Naive thymus-derived CD8-positive, alpha-beta T cell (primary cell): ENCODE data around the gene PRM1. TPM values are rescaled to one million over a fixed set of nuclear protein-coding genes. Genes with fewer than 3 reads are reported as not detected.
"Not testable (repeated sequence)": the region's sequence is repeated elsewhere in the genome, so short reads cannot be mapped to it uniquely, and the experiment has no call there.

Experiments
- ATAC-seq, 2 donors: fragments of 150-1000 bp; cut with Tn5 transposase in 1 of 2; sonication (Bioruptor Pico), chemical (Tn5 transposase) in 1 of 2; 1 replicate in 1 of 2; 2 replicates in 1 of 2; pipeline ENCODE4 v1.10.0; 2021; ENCODE audit warnings: mild to moderate bottlenecking in 2 of 2, moderate library complexity in 2 of 2
- POLR2A ChIA-PET: fragments of 350-600 bp; sonication (Branson Sonifier 250); formaldehyde crosslinking; loops from one replicate; lab custom pipeline; 2021; ENCODE audit warnings: antibody characterized with exemption; lab: Charles Lee
- DNase-seq, 10 donors: peaks; one replicate each; pipeline versions ENCODE4 v3.0.0 to v3.0.0-alpha.2; 2020 to 2022
- H3K27ac Mint-ChIP-seq, 10 donors: one replicate each; pipeline ENCODE4 v1.8.0; 2020 to 2022; ENCODE audit warnings: mild to moderate bottlenecking in 10 of 10, mixed read lengths in 10 of 10, moderate library complexity in 4 of 10, inconsistent platforms in 1 of 10
- H3K27me3 Mint-ChIP-seq, 5 donors: one replicate each; pipeline ENCODE4 v1.8.0; 2021 to 2022; ENCODE audit warnings: mixed read lengths in 5 of 5
- H3K36me3 Mint-ChIP-seq, 3 donors: one replicate each; pipeline ENCODE4 v1.8.0; 2020 to 2022; ENCODE audit warnings: mixed read lengths in 3 of 3, mild to moderate bottlenecking in 2 of 3, inconsistent platforms in 1 of 3
- H3K4me1 Mint-ChIP-seq, 4 donors: one replicate each; pipeline ENCODE4 v1.8.0; 2021 to 2022; ENCODE audit warnings: mixed read lengths in 4 of 4
- H3K4me3 Mint-ChIP-seq, 10 donors: one replicate each; pipeline ENCODE4 v1.8.0; 2020 to 2022; ENCODE audit warnings: mild to moderate bottlenecking in 10 of 10, mixed read lengths in 10 of 10, moderate library complexity in 6 of 10, inconsistent platforms in 1 of 10
- H3K9me3 Mint-ChIP-seq, 9 donors: one replicate each; pipeline ENCODE4 v1.8.0; 2020 to 2022; ENCODE audit warnings: mixed read lengths in 9 of 9, mild to moderate bottlenecking in 3 of 9, inconsistent platforms in 1 of 9, moderate library complexity in 1 of 9
- polyA plus RNA-seq, 3 donors: library from polyadenylated mRNA; unstranded; fragments of 300-500 nt; fragmentation: Illumina TruSeq; gene quantifications; one replicate each; pipeline ENCODE4 v1.2.3, GENCODE V29; 2021
- total RNA-seq, 8 experiments: library from RNA in 2 of 8; stranded (reverse) in 2 of 8; gene quantifications; one replicate each; pipeline ENCODE4 v1.2.3 and lab custom pipeline; 2021 to 2026

The PRM1 gene
- total and polyA plus RNA-seq, 5 experiments from 2014 or later, result not detected

GRCh38 chr16:11300560-11300892 is 19.4 kb upstream of the PRM1 start:
- POLR2A ChIA-PET, result interaction anchor here (0.7 kb wide), 1 partner anchor 8 kb away, joined by 4 read pairs; no protein-coding TSS in a partner anchor
- Mint-ChIP-seq H3K9me3 (no peaks in the 10 kb centered on the region), H3K36me3 (no peaks in the 10 kb centered on the region), H3K4me3 (no peak overlapping the region), H3K4me1 (peaks cover 14 to 46% (median 31%) of the 10 kb centered on the region in 4 donors), H3K27ac (no peak overlapping the region), H3K27me3 (peaks cover 0 to 2% (median 0%) of the 10 kb centered on the region in 5 donors)
- ATAC-seq, result no peak
- no peak for DNase-seq

- H3K4me1 Mint-ChIP-seq, result peaks cover 14 to 44% (median 31%) of the 10 kb centered on the region in 4 donors
- peaks cover 0 to 2% (median 0%) of the 10 kb centered on the region in 5 donors for H3K27me3 Mint-ChIP-seq
- H3K9me3 Mint-ChIP-seq, result no peaks in the 10 kb centered on the region
- no peak for DNase-seq
- no peaks in the 10 kb centered on the region for H3K36me3 Mint-ChIP-seq
- POLR2A ChIA-PET, result interaction anchor here (0.7 to 4.1 kb wide), 4 partner anchors 8 to 44 kb away, joined by 4 to 65 read pairs (median 18); partner anchors contain the start of gene SOCS1
- ATAC-seq, result no peak
- peak overlapping the region in 1 of 10 donors; percentile 57 for H3K27ac Mint-ChIP-seq
- H3K4me3 Mint-ChIP-seq, result no peak overlapping the region
Observed at GRCh38 chr16:11299865-11300559, 18.9 kb upstream of the PRM1 start.

GRCh38 chr16:11298950-11299547 is 17.9 kb upstream of the PRM1 start:
- H3K4me1 Mint-ChIP-seq, result peaks cover 12 to 49% (median 33%) of the 10 kb centered on the region in 4 donors
- peak overlapping the region; percentile 32 to 82 (median 72) for H3K4me3 Mint-ChIP-seq
- not testable (repeated sequence) for H3K9me3 Mint-ChIP-seq, H3K27me3 Mint-ChIP-seq, H3K36me3 Mint-ChIP-seq
- ATAC-seq, result peak in 1 of 2 donors; percentile 14
- DNase-seq, result peak in 3 of 10 donors; percentile 16 to 55 (median 47)
- POLR2A ChIA-PET, result interaction anchor here (0.7 to 4.1 kb wide), 9 partner anchors 11 to 63 kb away, joined by 3 to 65 read pairs (median 13); partner anchors contain the start of genes RMI2 and SOCS1
- H3K27ac Mint-ChIP-seq, result peak overlapping the region in 9 of 10 donors; percentile 44 to 93 (median 83)

GRCh38 chr16:11298143-11298900 is 17.2 kb upstream of the PRM1 start:
- POLR2A ChIA-PET, result interaction anchor here (0.7 to 4.1 kb wide), 13 partner anchors 12 to 73 kb away, joined by 3 to 65 read pairs (median 8); partner anchors contain the start of genes RMI2 and SOCS1
- no peaks in the 10 kb centered on the region for H3K9me3 Mint-ChIP-seq
- H3K27ac Mint-ChIP-seq, result peak overlapping the region; percentile 61 to 93 (median 84)
- no peaks in the 10 kb centered on the region for H3K36me3 Mint-ChIP-seq
- H3K4me3 Mint-ChIP-seq, result peak overlapping the region; percentile 67 to 86 (median 76)
- H3K27me3 Mint-ChIP-seq, result peaks cover 0 to 2% (median 0%) of the 10 kb centered on the region in 5 donors
- DNase-seq (no peak), ATAC-seq (no peak)
- H3K4me1 Mint-ChIP-seq, result peaks cover 12 to 54% (median 41%) of the 10 kb centered on the region in 4 donors

DNA sequence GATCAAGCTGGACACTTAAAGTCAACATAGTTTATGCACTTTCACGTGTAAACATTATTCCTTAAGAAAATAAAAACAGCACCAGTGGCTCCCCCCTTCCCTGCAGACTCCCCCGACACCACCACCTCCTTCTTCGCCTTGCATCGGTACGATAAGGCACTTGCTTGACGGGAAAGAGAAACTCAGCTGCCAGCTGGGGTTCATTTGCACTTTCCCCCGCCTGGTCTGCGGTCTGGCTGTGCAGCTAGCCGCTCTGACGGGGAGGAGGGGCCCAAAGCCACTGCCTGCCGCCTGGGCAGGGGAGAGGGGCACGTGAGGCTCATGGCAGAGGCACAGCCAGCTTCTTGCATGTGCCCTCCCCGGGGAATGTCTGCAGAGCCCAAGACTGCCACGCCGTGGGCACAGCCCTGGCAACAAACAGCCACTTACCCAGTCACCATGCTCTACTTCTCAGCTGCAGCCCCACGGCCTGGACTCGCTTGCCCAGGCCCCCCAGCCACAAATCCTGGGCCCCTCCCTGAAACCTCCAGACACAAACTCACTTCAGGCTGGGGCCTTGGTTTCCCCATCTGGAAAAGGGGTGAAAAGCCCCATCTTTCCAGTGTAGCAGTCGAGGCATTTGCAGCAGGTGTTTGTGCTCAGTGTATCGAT is 16.5 kb upstream of the PRM1 start:
- H3K9me3 Mint-ChIP-seq, result no peaks in the 10 kb centered on the region
- peaks cover 0 to 3% (median 2%) of the 10 kb centered on the region in 5 donors for H3K27me3 Mint-ChIP-seq
- DNase-seq (peak; percentile 31 to 84 (median 70)), ATAC-seq (peak; percentile 91 to 96)
- peak overlapping the region; percentile 66 to 86 (median 76) for H3K4me3 Mint-ChIP-seq
- H3K27ac Mint-ChIP-seq, result peak overlapping the region in 9 of 10 donors; percentile 65 to 92 (median 84)
- POLR2A ChIA-PET, result interaction anchor here (0.9 to 4.1 kb wide), 12 partner anchors 13 to 72 kb away, joined by 3 to 65 read pairs (median 8); partner anchors contain the start of genes RMI2 and SOCS1
- no peaks in the 10 kb centered on the region for H3K36me3 Mint-ChIP-seq
- peaks cover 14 to 58% (median 47%) of the 10 kb centered on the region in 4 donors for H3K4me1 Mint-ChIP-seq

GRCh38 chr16:11296706-11297491 is 15.8 kb upstream of the PRM1 start:
- Mint-ChIP-seq H3K27me3 (peaks cover 0 to 3% (median 2%) of the 10 kb centered on the region in 5 donors), H3K27ac (peak overlapping the region in 9 of 10 donors; percentile 65 to 92 (median 84)), H3K4me1 (peaks cover 14 to 61% (median 47%) of the 10 kb centered on the region in 4 donors), H3K36me3 (no peaks in the 10 kb centered on the region), H3K4me3 (peak overlapping the region; percentile 66 to 86 (median 76)), H3K9me3 (no peaks in the 10 kb centered on the region)
- ATAC-seq (peak; percentile 5 to 11), DNase-seq (no peak)
- POLR2A ChIA-PET, result interaction anchor here (1.2 to 4.1 kb wide), 10 partner anchors 13 to 72 kb away, joined by 4 to 65 read pairs (median 10); partner anchors contain the start of genes RMI2 and SOCS1

DNA sequence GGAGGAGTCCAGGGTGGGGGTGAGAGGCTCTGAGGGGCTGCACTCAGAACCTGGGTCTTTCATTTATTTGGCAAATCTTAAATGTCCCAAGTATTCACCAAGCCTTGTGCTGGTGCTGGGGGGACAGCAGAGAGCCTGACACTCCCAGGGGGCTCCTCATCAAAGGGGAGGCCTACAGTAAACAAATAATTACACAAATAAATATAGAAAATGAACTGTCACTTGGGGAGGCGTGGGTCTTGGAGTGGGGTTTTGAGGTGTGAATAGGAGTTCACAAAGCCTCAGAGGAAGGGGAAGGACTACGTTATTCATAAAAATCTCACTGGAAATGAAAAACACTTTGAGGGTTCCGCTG is 15.2 kb upstream of the PRM1 start:
- DNase-seq (no peak), ATAC-seq (no peak)
- H3K4me1 Mint-ChIP-seq, result peaks cover 14 to 61% (median 46%) of the 10 kb centered on the region in 4 donors
- H3K27me3 Mint-ChIP-seq, result peaks cover 0 to 4% (median 2%) of the 10 kb centered on the region in 5 donors
- peak overlapping the region in 3 of 10 donors; percentile 74 to 77 (median 77) for H3K4me3 Mint-ChIP-seq
- H3K36me3 Mint-ChIP-seq, result no peaks in the 10 kb centered on the region
- H3K27ac Mint-ChIP-seq, result peak overlapping the region in 6 of 10 donors; percentile 39 to 88 (median 74)
- H3K9me3 Mint-ChIP-seq, result no peaks in the 10 kb centered on the region
- POLR2A ChIA-PET, result interaction anchor here (2.1 to 4.1 kb wide), 5 partner anchors 14 to 58 kb away, joined by 4 to 65 read pairs (median 27); partner anchors contain the start of gene SOCS1

GRCh38 chr16:11295672-11296071 is 14.5 kb upstream of the PRM1 start:
- DNase-seq, result no peak
- Mint-ChIP-seq H3K27ac (peak overlapping the region in 1 of 10 donors; percentile 19), H3K36me3 (no peaks in the 10 kb centered on the region), H3K4me1 (peaks cover 14 to 61% (median 46%) of the 10 kb centered on the region in 4 donors), H3K9me3 (no peaks in the 10 kb centered on the region), H3K27me3 (peaks cover 0 to 6% (median 2%) of the 10 kb centered on the region in 5 donors), H3K4me3 (no peak overlapping the region)
- no peak for ATAC-seq
- POLR2A ChIA-PET, result interaction anchor here (2.3 kb wide), 1 partner anchor 40 kb away, joined by 12 read pairs; the partner anchor contains the start of gene SOCS1

DNA sequence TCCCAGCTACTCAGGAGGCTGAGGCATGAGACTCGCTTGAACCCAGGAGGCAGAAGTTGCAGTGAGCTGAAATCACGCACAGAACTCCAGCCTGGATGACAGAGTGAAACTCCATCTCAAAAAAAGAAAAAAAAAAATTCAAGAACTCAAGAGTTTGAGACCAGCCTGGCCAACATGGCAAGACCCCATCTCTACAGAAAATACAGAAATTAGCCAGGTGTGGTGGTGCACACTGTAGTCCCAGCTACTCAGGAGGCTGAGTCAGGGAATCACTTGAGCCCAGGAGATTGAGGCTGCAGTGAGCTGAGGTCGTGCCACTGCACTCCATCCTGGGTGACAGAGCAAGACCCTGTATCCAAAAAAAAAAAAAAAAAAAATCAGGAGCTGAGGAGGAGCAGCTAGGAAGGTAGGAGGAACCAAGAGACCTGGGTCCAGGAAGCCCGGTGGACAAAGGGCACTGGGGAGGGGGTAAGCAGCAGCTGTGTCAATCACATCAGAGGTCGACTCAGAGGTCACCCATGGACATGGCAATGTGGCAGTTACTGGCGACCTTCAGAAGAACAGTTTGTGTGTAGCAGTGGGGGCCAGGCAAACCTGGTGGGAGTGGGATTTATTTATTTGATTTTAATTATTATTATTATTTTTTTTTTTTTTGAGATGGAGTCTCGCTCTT is 11.1 kb upstream of the PRM1 start:
- no peak for ATAC-seq
- POLR2A ChIA-PET, result interaction anchor here (0.6 to 1.2 kb wide), 3 partner anchors 8 to 20 kb away, joined by 3 read pairs; no protein-coding TSS in a partner anchor
- Mint-ChIP-seq H3K4me3 (no peak overlapping the region), H3K4me1 (peaks cover 13 to 32% (median 25%) of the 10 kb centered on the region in 4 donors), H3K9me3 (no peaks in the 10 kb centered on the region), H3K36me3 (no peaks in the 10 kb centered on the region), H3K27ac (no peak overlapping the region), H3K27me3 (peaks cover 0 to 8% (median 2%) of the 10 kb centered on the region in 5 donors)
- no peak for DNase-seq

DNA sequence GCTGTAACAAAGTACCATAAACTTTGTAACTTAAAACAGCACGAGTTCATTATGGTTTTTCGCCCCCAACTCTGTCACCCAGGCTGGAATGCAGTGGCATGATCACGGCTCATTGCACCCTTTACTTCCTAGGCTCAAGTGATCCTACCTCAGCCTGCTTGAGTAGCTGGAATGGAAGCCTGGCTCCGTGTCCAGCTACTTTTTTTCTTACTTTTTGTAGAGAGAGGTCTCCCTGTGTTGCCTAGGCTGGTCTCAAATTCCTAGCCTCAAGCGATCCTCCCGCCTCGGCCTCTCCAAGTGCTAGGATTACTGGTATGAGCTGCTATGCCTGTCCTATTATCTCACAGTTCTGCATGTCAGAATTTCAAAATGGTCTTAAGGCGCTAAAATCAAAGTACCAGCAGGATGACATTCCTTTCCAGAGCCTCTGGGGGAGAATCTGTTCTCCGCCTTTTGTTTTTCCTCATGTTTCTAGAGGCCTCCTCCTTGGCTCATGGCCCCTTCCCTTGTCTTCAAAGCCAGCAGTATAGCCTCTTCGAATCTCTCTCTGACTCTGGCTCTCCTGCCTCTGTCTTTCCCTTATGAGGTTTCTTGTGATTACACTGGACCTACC is 10.1 kb upstream of the PRM1 start:
- Mint-ChIP-seq H3K36me3 (no peaks in the 10 kb centered on the region), H3K9me3 (no peaks in the 10 kb centered on the region), H3K4me1 (peaks cover 8 to 29% (median 16%) of the 10 kb centered on the region in 4 donors), H3K27me3 (peaks cover 0 to 8% (median 2%) of the 10 kb centered on the region in 5 donors), H3K4me3 (no peak overlapping the region), H3K27ac (peak overlapping the region in 1 of 10 donors; percentile 37)
- POLR2A ChIA-PET, result interaction anchor here (1.0 to 1.2 kb wide), 2 partner anchors 8 to 19 kb away, joined by 3 read pairs; no protein-coding TSS in a partner anchor
- no peak for ATAC-seq
- DNase-seq, result no peak
